ENCODE measurements around the gene MOCS1.

GRCh38 chr6:39922821-39923220 is 11.4 kb downstream of the MOCS1 start:
- TF ChIP-seq CTCF (IDR thresholded peaks at IDR 0.05) (no peak), POLR2A (IDR thresholded peaks at IDR 0.05) (no peak)
